Activated CD4-positive, alpha-beta memory T cell treated with anti-CD3 and anti-CD28 coated beads for 36 hours (primary cell): ENCODE measurements around the gene TTBK2. TPM values are rescaled to one million over a fixed set of nuclear protein-coding genes. Genes with fewer than 3 reads are reported as not detected.

Source experiments
- CTCF ChIA-PET: fragments of 350-600 bp; sonication (Branson Sonifier 250); formaldehyde crosslinking; loops from one replicate; lab custom pipeline; 2021; ENCODE audit warnings: antibody characterized with exemption, inconsistent platforms; lab: Charles Lee
- POLR2A ChIA-PET: fragments of 350-600 bp; sonication (Branson Sonifier 250); formaldehyde crosslinking; loops from one replicate; lab custom pipeline; 2021; ENCODE audit warnings: antibody characterized with exemption; lab: Charles Lee
- DNase-seq: peaks from one replicate; pipeline ENCODE4 v3.0.0-alpha.2; 2020
- H3K27ac Mint-ChIP-seq: one replicate; pipeline ENCODE4 v1.8.0; 2021; ENCODE audit warnings: mixed read lengths
- H3K27me3 Mint-ChIP-seq: one replicate; pipeline ENCODE4 v1.8.0; 2021; ENCODE audit warnings: mixed read lengths
- H3K36me3 Mint-ChIP-seq: one replicate; pipeline ENCODE4 v1.8.0; 2021; ENCODE audit warnings: mixed read lengths
- H3K4me1 Mint-ChIP-seq: one replicate; pipeline ENCODE4 v1.8.0; 2021; ENCODE audit warnings: low read depth, mixed read lengths
- H3K4me3 Mint-ChIP-seq: one replicate; pipeline ENCODE4 v1.8.0; 2021; ENCODE audit warnings: mild to moderate bottlenecking, mixed read lengths
- H3K9me3 Mint-ChIP-seq: one replicate; pipeline ENCODE4 v1.8.0; 2021; ENCODE audit warnings: mixed read lengths
- intact Hi-C: fragments of 100-400 bp; cut with micrococcal nuclease; formaldehyde crosslinking; loops from one replicate; pipeline ENCODE4 v1.15.1; 2023
- total RNA-seq, 2 experiments: library from RNA; stranded (reverse); gene quantifications; one replicate each; pipeline ENCODE4 v1.2.3, GENCODE V29; 2021

The TTBK2 gene
- total RNA-seq, 2 experiments from 2014 or later: 12.6 to 13.8 TPM

DNA sequence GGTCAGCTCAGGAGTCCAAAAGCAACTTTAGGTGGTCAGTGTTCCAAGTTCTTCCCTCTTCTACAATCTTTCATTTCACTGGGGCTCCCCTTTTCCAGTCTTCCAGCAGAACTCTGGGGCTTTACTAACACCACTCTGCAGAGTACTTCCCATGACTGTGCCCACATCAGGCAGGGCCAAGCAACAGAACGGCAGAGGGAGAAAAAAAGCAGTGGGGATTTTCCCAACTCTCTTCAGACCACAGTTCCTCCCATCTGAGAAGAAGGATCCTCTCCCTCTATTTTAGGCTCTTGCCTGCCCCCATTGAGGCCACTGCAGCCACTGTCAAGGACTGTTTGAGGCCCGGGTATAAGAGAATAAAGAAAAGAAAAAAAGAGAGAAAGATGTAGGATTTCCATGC is 70.7 kb downstream of the TTBK2 start:
- DNase-seq: no peak
- peaks cover 2% of the 10 kb centered on the region for H3K36me3 Mint-ChIP-seq
- ChIA-PET CTCF (no interaction called here), POLR2A (no interaction called here)
- intact Hi-C loops: no loop called here
- no peaks in the 10 kb centered on the region for H3K27me3 Mint-ChIP-seq
- no peaks in the 10 kb centered on the region for H3K9me3 Mint-ChIP-seq
- no peak overlapping the region for H3K27ac Mint-ChIP-seq
- no peak overlapping the region for H3K4me3 Mint-ChIP-seq
- no peaks in the 10 kb centered on the region for H3K4me1 Mint-ChIP-seq

- Mint-ChIP-seq H3K4me3 (no peak overlapping the region), H3K36me3 (peaks cover 5% of the 10 kb centered on the region), H3K27me3 (no peaks in the 10 kb centered on the region), H3K4me1 (no peaks in the 10 kb centered on the region), H3K9me3 (no peaks in the 10 kb centered on the region), H3K27ac (no peak overlapping the region)
- ChIA-PET POLR2A (no interaction called here), CTCF (no interaction called here)
- DNase-seq: no peak
- intact Hi-C loops: no loop called here
Measured at GRCh38 chr15:42848846-42849245, 71.7 kb downstream of the TTBK2 start.

GRCh38 chr15:42846647-42847046 is 73.9 kb downstream of the TTBK2 start:
- intact Hi-C loops: no loop called here
- no peaks in the 10 kb centered on the region for H3K9me3 Mint-ChIP-seq
- CTCF ChIA-PET: no interaction called here
- peaks cover 7% of the 10 kb centered on the region for H3K36me3 Mint-ChIP-seq
- DNase-seq: no peak
- H3K27ac Mint-ChIP-seq: no peak overlapping the region
- H3K4me3 Mint-ChIP-seq: no peak overlapping the region
- H3K4me1 Mint-ChIP-seq: no peaks in the 10 kb centered on the region
- H3K27me3 Mint-ChIP-seq: no peaks in the 10 kb centered on the region
- POLR2A ChIA-PET: no interaction called here

- Mint-ChIP-seq H3K36me3 (peaks cover 7% of the 10 kb centered on the region), H3K27me3 (no peaks in the 10 kb centered on the region), H3K4me3 (no peak overlapping the region), H3K9me3 (no peaks in the 10 kb centered on the region), H3K27ac (no peak overlapping the region), H3K4me1 (no peaks in the 10 kb centered on the region)
- no peak for DNase-seq
- intact Hi-C loops: no loop called here
- CTCF ChIA-PET: no interaction called here
- POLR2A ChIA-PET: no interaction called here
Measured at GRCh38 chr15:42845581-42845980, 75.0 kb downstream of the TTBK2 start.

DNA sequence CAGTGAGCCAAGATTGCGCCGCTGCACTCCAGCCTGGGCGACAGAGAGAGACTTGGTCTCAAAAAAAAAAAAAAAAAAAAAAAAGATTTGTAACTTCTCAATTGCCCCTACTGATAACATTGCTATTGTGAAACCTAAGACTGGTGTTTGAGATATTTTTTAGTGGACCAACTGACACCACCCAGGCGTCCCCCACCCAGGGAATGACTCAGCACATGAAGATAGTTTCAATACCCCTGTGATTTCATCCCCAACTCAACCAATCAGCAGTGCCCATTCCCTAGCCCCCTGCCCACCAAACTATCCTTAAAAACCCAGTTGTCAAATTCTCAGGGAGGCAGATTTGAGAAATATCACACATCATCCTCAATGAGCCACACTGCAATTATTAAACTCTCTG is 76.9 kb downstream of the TTBK2 start:
- intact Hi-C loops: no loop called here
- Mint-ChIP-seq H3K9me3 (no peaks in the 10 kb centered on the region), H3K4me1 (no peaks in the 10 kb centered on the region), H3K27me3 (no peaks in the 10 kb centered on the region), H3K4me3 (no peak overlapping the region), H3K27ac (no peak overlapping the region), H3K36me3 (peaks cover 10% of the 10 kb centered on the region)
- ChIA-PET CTCF (no interaction called here), POLR2A (no interaction called here)
- DNase-seq: no peak

DNA sequence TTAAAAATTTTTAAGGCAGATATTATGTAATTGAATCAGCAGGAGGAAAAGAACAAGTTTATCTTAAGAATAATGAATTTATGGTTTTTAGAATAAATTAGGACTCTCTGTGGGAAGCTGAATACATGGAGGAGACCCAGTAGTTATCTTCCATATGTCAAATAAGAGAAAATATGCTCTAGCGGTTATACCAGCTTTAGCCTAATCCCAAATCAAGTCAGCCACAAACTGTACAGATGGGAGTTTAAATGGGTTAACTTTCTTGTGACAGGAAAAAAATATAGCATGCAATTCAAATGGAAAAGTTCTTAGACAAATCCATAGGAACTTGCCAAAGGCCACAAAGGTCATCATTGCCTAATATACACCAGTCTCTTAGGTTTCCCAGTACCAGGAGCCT is 84.3 kb downstream of the TTBK2 start:
- Mint-ChIP-seq H3K4me3 (no peak overlapping the region), H3K36me3 (peaks cover 3% of the 10 kb centered on the region), H3K27ac (no peak overlapping the region), H3K4me1 (no peaks in the 10 kb centered on the region), H3K27me3 (no peaks in the 10 kb centered on the region), H3K9me3 (no peaks in the 10 kb centered on the region)
- intact Hi-C loops: no loop called here
- POLR2A ChIA-PET: no interaction called here
- DNase-seq: no peak
- CTCF ChIA-PET: no interaction called here

- intact Hi-C loops: no loop called here
- ChIA-PET CTCF (no interaction called here), POLR2A (no interaction called here)
- Mint-ChIP-seq H3K36me3 (no peaks in the 10 kb centered on the region), H3K4me3 (no peak overlapping the region), H3K27ac (no peak overlapping the region), H3K4me1 (no peaks in the 10 kb centered on the region), H3K27me3 (no peaks in the 10 kb centered on the region), H3K9me3 (no peaks in the 10 kb centered on the region)
- DNase-seq: no peak
Measured at GRCh38 chr15:42832576-42832975, 88.0 kb downstream of the TTBK2 start.

DNA sequence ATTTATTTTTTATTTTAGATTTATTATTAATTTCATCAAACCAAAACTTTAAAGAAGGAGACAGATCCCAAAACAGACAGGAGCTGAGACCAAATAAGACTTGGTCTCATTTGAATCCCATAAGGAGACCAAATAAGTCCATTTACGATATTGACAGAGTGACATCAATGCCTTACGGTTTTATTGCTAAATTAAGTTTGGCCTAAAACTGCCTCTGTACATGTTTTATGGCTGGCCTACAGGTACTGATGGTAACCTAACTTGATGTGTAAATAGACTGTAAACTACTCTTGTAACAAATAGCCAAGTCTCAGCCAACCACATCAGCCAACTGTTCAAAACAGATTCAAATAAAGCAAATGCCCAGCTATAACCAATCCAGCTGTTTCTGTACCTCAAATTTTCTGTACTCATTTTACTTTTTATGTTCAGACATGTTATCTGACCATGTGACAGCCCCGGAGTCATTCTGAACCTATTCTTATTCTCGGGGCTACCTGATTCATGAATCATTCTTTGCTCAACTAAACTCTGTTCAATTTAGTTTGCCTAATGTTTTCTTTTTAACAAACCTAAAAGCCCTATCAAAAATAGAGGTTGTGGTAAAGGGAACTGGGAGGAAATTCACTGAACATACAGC is 94.2 kb downstream of the TTBK2 start:
- no peak for DNase-seq
- intact Hi-C loops: no loop called here
- no peak overlapping the region for H3K4me3 Mint-ChIP-seq
- H3K27me3 Mint-ChIP-seq: no peaks in the 10 kb centered on the region
- CTCF ChIA-PET: no interaction called here
- H3K9me3 Mint-ChIP-seq: no peaks in the 10 kb centered on the region
- peaks cover 6% of the 10 kb centered on the region for H3K36me3 Mint-ChIP-seq
- H3K4me1 Mint-ChIP-seq: no peaks in the 10 kb centered on the region
- POLR2A ChIA-PET: no interaction called here
- no peak overlapping the region for H3K27ac Mint-ChIP-seq

DNA sequence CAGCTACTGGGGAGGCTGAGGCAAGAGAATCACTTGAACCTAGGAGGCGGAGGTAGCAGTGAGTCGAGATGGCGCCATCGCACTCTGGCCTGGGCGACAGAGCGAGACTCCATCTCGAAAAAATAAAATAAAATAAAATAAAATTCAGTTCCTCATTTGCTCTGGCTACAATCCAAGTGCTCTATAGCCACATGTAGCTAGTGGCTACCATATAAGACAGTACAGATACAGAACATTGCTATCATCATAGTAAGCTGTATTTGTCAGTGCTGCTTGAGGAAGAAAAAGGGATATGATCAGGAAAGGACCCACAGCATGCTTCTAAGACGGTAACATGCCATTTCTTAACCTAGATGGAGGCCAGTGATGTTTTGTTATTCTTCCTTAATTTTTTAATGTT is 95.0 kb downstream of the TTBK2 start:
- Mint-ChIP-seq H3K27ac (no peak overlapping the region), H3K4me3 (no peak overlapping the region), H3K9me3 (no peaks in the 10 kb centered on the region), H3K4me1 (no peaks in the 10 kb centered on the region), H3K36me3 (peaks cover 7% of the 10 kb centered on the region), H3K27me3 (no peaks in the 10 kb centered on the region)
- ChIA-PET POLR2A (no interaction called here), CTCF (interaction anchor here (1.3 kb wide), 1 partner anchor 101 kb away, joined by 3 read pairs; no protein-coding TSS in a partner anchor)
- intact Hi-C loops: no loop called here
- no peak for DNase-seq

GRCh38 chr15:42820811-42821210 is 99.8 kb downstream of the TTBK2 start:
- no peaks in the 10 kb centered on the region for H3K4me1 Mint-ChIP-seq
- intact Hi-C loops: no loop called here
- ChIA-PET CTCF (interaction anchor here (1.5 kb wide), 1 partner anchor 105 kb away, joined by 3 read pairs; no protein-coding TSS in a partner anchor), POLR2A (no interaction called here)
- peaks cover 7% of the 10 kb centered on the region for H3K36me3 Mint-ChIP-seq
- H3K9me3 Mint-ChIP-seq: no peaks in the 10 kb centered on the region
- no peak for DNase-seq
- no peaks in the 10 kb centered on the region for H3K27me3 Mint-ChIP-seq
- no peak overlapping the region for H3K27ac Mint-ChIP-seq
- H3K4me3 Mint-ChIP-seq: no peak overlapping the region

DNA sequence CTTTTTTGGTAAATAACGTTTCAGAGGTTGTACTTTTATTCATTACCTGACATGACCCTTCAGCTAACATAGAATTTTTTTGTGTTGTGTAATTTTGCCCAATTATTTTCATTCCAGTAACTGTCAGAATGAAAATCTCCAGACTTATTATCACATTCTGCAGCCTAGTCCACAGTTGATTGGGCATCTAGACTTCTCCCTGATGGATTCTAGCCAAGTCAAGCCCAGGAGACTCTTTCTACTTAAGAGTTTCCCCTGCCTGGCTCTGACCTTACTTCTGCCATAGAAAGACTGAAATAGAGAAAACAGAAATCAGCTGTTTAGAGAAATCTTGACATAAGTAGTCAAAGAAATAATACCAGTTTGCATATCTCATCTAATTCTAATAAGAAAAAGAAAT is 100.8 kb downstream of the TTBK2 start:
- ChIA-PET CTCF (interaction anchor here (0.6 to 1.5 kb wide), 2 partner anchors 106 to 968 kb away, joined by 3 read pairs; no protein-coding TSS in a partner anchor), POLR2A (no interaction called here)
- DNase-seq: no peak
- Mint-ChIP-seq H3K4me3 (no peak overlapping the region), H3K36me3 (peaks cover 9% of the 10 kb centered on the region), H3K9me3 (no peaks in the 10 kb centered on the region), H3K27me3 (no peaks in the 10 kb centered on the region), H3K4me1 (no peaks in the 10 kb centered on the region), H3K27ac (no peak overlapping the region)
- intact Hi-C loops: no loop called here

GRCh38 chr15:42811433-42811832 is 109.1 kb downstream of the TTBK2 start:
- ChIA-PET CTCF (interaction anchor here (1.2 to 1.4 kb wide), 2 partner anchors 9 to 115 kb away, joined by 3 to 4 read pairs; no protein-coding TSS in a partner anchor), POLR2A (no interaction called here)
- Mint-ChIP-seq H3K4me1 (no peaks in the 10 kb centered on the region), H3K27ac (no peak overlapping the region), H3K4me3 (no peak overlapping the region), H3K36me3 (peaks cover 7% of the 10 kb centered on the region), H3K9me3 (no peaks in the 10 kb centered on the region), H3K27me3 (no peaks in the 10 kb centered on the region)
- DNase-seq: no peak
- intact Hi-C loops: no loop called here

- ChIA-PET CTCF (interaction anchor here (1.1 kb wide), 1 partner anchor 9 kb away, joined by 4 read pairs; no protein-coding TSS in a partner anchor), POLR2A (no interaction called here)
- Mint-ChIP-seq H3K9me3 (no peaks in the 10 kb centered on the region), H3K36me3 (peaks cover 5% of the 10 kb centered on the region), H3K4me1 (no peaks in the 10 kb centered on the region), H3K4me3 (no peak overlapping the region), H3K27ac (no peak overlapping the region), H3K27me3 (no peaks in the 10 kb centered on the region)
- intact Hi-C loops: no loop called here
- DNase-seq: no peak
Measured at GRCh38 chr15:42808913-42809312, 111.7 kb downstream of the TTBK2 start.
